ENCODE data around the gene OSBPL3. TPM values are rescaled to one million over a fixed set of nuclear protein-coding genes. Genes with fewer than 3 reads are reported as not detected.

The OSBPL3 gene
- total RNA-seq, 1 experiment from 2014 or later = 36.8 TPM

GRCh38 chr7:25025218-25025671, 45.3 kb upstream of the OSBPL3 start:
- ChIA-PET RAD21 (ENCODE audit: low non-redundant PET in 1 of 2, low total read pairs in 2 of 2, uncharacterized antibody in 2 of 2, unreplicated experiment in 2 of 2) (no interaction called here), CTCF (no interaction called here), POLR2A (no interaction called here)
- no peak overlapping the region for H3K27ac ChIP-seq (ENCODE audit: low read depth, low read length)
- peak overlapping the region; percentile 57 for H3K4me2 ChIP-seq (ENCODE audit: low read length)
- H3K36me3 ChIP-seq (ENCODE audit: control insufficient read depth in 1 of 2, insufficient read depth in 2 of 2, low read length in 2 of 2) = no peaks in the 10 kb centered on the region
- no peak for TF ChIP-seq TCF7L2 (IDR thresholded peaks at IDR 0.05; ENCODE audit: borderline replicate concordance, extremely low read depth, insufficient read depth, insufficient read length)
- no peak for TF ChIP-seq CBX3 (IDR thresholded peaks at IDR 0.05; ENCODE audit: low read depth)
- TF ChIP-seq CEBPB (IDR thresholded peaks at IDR 0.05; ENCODE audit: low read depth) = no peak
- TF ChIP-seq SRF (IDR thresholded peaks at IDR 0.05; ENCODE audit: low read depth) = no peak
- no peak for TF ChIP-seq EGR1 (IDR thresholded peaks at IDR 0.05; ENCODE audit: low read depth)
- peak; percentile 29; the same call in 1 of the 2 replicates for TF ChIP-seq SP1 (IDR thresholded peaks at IDR 0.05; ENCODE audit: low read depth)
- no peaks in the 10 kb centered on the region for H3K9me2 ChIP-seq (ENCODE audit: insufficient read depth)
- H3K4me3 ChIP-seq (replicated peaks in 1 of 2; ENCODE audit: low read depth in 1 of 2, low read length in 2 of 2) = peak overlapping the region in 1 of 2 experiments; percentile 30; a peak in 1 of 4 replicates
- no peaks in the 10 kb centered on the region for H3K27me3 ChIP-seq (ENCODE audit: insufficient read depth, low read length)
- intact Hi-C loops (cut with micrococcal nuclease) = no loop called here
- H2AFZ ChIP-seq (ENCODE audit: low read depth, low read length, poor library complexity, severe bottlenecking) = peak overlapping the region; percentile 36
- H4K20me1 ChIP-seq (ENCODE audit: insufficient read depth) = no peaks in the 10 kb centered on the region
- H3K79me2 ChIP-seq (ENCODE audit: insufficient read depth, low read length) = no peaks in the 10 kb centered on the region
- no peak overlapping the region for H3K9ac ChIP-seq (ENCODE audit: low read length)
- H3K9me3 ChIP-seq (ENCODE audit: control insufficient read depth in 1 of 2, insufficient read depth in 1 of 2, low read depth in 1 of 2, low read length in 2 of 2) = no peaks in the 10 kb centered on the region
- peaks cover 0 to 31% of the 10 kb centered on the region in 2 experiments; a peak in 3 of 4 replicates for H3K4me1 ChIP-seq (ENCODE audit: control insufficient read depth in 1 of 2, insufficient read depth in 2 of 2, low read length in 2 of 2)
- BruUV-seq (replicated peaks) = no TSS peak
- ATAC-seq (peak; percentile 83), DNase-seq (ENCODE audit: low read depth, low spot score) (no peak)

GRCh38 chr7:25024066-25024465, 44.1 kb upstream of the OSBPL3 start:
- no peak overlapping the region for H3K9ac ChIP-seq (ENCODE audit: low read length)
- no peaks in the 10 kb centered on the region for H3K79me2 ChIP-seq (ENCODE audit: insufficient read depth, low read length)
- H3K27ac ChIP-seq (ENCODE audit: low read depth, low read length) = no peak overlapping the region
- H3K9me2 ChIP-seq (ENCODE audit: insufficient read depth) = no peaks in the 10 kb centered on the region
- no peak overlapping the region for H3K4me3 ChIP-seq (replicated peaks in 1 of 2; ENCODE audit: low read depth in 1 of 2, low read length in 2 of 2)
- ChIA-PET RAD21 (ENCODE audit: low non-redundant PET in 1 of 2, low total read pairs in 2 of 2, uncharacterized antibody in 2 of 2, unreplicated experiment in 2 of 2) (no interaction called here), POLR2A (no interaction called here), CTCF (no interaction called here)
- no peaks in the 10 kb centered on the region for H3K36me3 ChIP-seq (ENCODE audit: control insufficient read depth in 1 of 2, insufficient read depth in 2 of 2, low read length in 2 of 2)
- H4K20me1 ChIP-seq (ENCODE audit: insufficient read depth) = no peaks in the 10 kb centered on the region
- H3K4me1 ChIP-seq (ENCODE audit: control insufficient read depth in 1 of 2, insufficient read depth in 2 of 2, low read length in 2 of 2) = peaks cover 0 to 29% of the 10 kb centered on the region in 2 experiments; a peak in 3 of 4 replicates
- no peak for DNase-seq (ENCODE audit: low read depth, low spot score)
- intact Hi-C loops (cut with micrococcal nuclease) = no loop called here
- H3K27me3 ChIP-seq (ENCODE audit: insufficient read depth, low read length) = no peaks in the 10 kb centered on the region
- no peak overlapping the region for H3K4me2 ChIP-seq (ENCODE audit: low read length)
- no peaks in the 10 kb centered on the region for H3K9me3 ChIP-seq (ENCODE audit: control insufficient read depth in 1 of 2, insufficient read depth in 1 of 2, low read depth in 1 of 2, low read length in 2 of 2)
- no peak for ATAC-seq
- TF ChIP-seq EZH2phosphoT487 (IDR thresholded peaks at IDR 0.05; ENCODE audit: borderline replicate concordance) = no peak
- TF ChIP-seq MAX (IDR thresholded peaks at IDR 0.05) = no peak
- TF ChIP-seq CEBPB (IDR thresholded peaks at IDR 0.05; ENCODE audit: low read depth) = no peak
- TF ChIP-seq ATF3 (IDR thresholded peaks at IDR 0.05) = no peak
- no peak for TF ChIP-seq REST (IDR thresholded peaks at IDR 0.05; ENCODE audit: low read depth)
- no peak for TF ChIP-seq RAD21 (IDR thresholded peaks at IDR 0.05; ENCODE audit: low read depth)
- TF ChIP-seq SIN3A (IDR thresholded peaks at IDR 0.05; ENCODE audit: low read depth) = no peak
- TF ChIP-seq ZBTB33 (IDR thresholded peaks at IDR 0.05; ENCODE audit: extremely low read depth, insufficient replicate concordance, low read length) = no peak
- no peak for TF ChIP-seq JUND (IDR thresholded peaks at IDR 0.05)
- TF ChIP-seq SP1 (IDR thresholded peaks at IDR 0.05; ENCODE audit: low read depth) = no peak
- TF ChIP-seq YY1 (IDR thresholded peaks at IDR 0.05; ENCODE audit: extremely low read depth, insufficient replicate concordance, low read depth, low read length) = no peak
- TF ChIP-seq ZFX (IDR thresholded peaks at IDR 0.05) = no peak
- no TSS peak for BruUV-seq (replicated peaks)
- H2AFZ ChIP-seq (ENCODE audit: low read depth, low read length, poor library complexity, severe bottlenecking) = no peak overlapping the region

All from HCT116 (cell line).